HL-60 (cell line): ENCODE results near the gene LRRC4B.

Experiments
- DNase-seq, 2 experiments: peaks; one replicate each; pipeline ENCODE4 v3.0.0-alpha.2; 2010 to 2020; ENCODE audit warnings: low read depth in 1 of 2, low spot score in 1 of 2
- H3K27ac ChIP-seq: fragments of 250-450 bp; sonication (Bioruptor Pico); replicated peaks from 2 replicates; pipeline ENCODE4 v1.5.1; 2020; ENCODE audit warnings: mild to moderate bottlenecking, moderate library complexity
- H3K27me3 ChIP-seq: fragments of 250-450 bp; sonication (Bioruptor Pico); 2 replicates; pipeline ENCODE4 v1.5.1; 2021; ENCODE audit warnings: mild to moderate bottlenecking, moderate library complexity; ENCODE audit not compliant: insufficient read depth, poor library complexity, severe bottlenecking
- H3K4me3 ChIP-seq: replicated peaks from 2 replicates; pipeline ENCODE4 v1.5.1; 2011; ENCODE audit warnings: mild to moderate bottlenecking, control low read depth, low read length; ENCODE audit not compliant: insufficient read depth
- CTCF ChIP-seq: IDR thresholded peaks from one replicate; pipeline ENCODE4 v1.5.1; 2011; ENCODE audit warnings: low read length, control low read depth, inconsistent platforms; ENCODE audit not compliant: insufficient read depth
- GABPA ChIP-seq: IDR thresholded peaks from 2 replicates; pipeline ENCODE4 v1.6.1; 2012; ENCODE audit warnings: low read depth
- POLR2AphosphoS5 ChIP-seq: IDR thresholded peaks from 2 replicates; pipeline ENCODE4 v1.6.1; 2012; ENCODE audit warnings: low read depth
- REST ChIP-seq: IDR thresholded peaks from 2 replicates; pipeline ENCODE4 v1.6.1; 2012; ENCODE audit warnings: low read depth; ENCODE audit not compliant: insufficient replicate concordance
- SPI1 ChIP-seq: IDR thresholded peaks from 2 replicates; pipeline ENCODE4 v1.6.1; 2012; ENCODE audit warnings: low read depth, mild to moderate bottlenecking, borderline replicate concordance

The LRRC4B gene

GRCh38 chr19:50564229-50565105 lies 3.8 kb downstream of the LRRC4B start:
- H3K4me3 ChIP-seq = no peak overlapping the region
- TF ChIP-seq GABPA (no peak), REST (no peak), CTCF (no peak), POLR2AphosphoS5 (no peak), SPI1 (no peak)
- DNase-seq = no peak
- H3K27ac ChIP-seq = no peak overlapping the region
- H3K27me3 ChIP-seq = peaks cover 25% of the 10 kb centered on the region

- TF ChIP-seq REST = no peak
- no peak for TF ChIP-seq CTCF
- TF ChIP-seq POLR2AphosphoS5 = no peak
- no peak for TF ChIP-seq SPI1
- no peak for TF ChIP-seq GABPA
These were observed 4.6 kb downstream of the LRRC4B start for GRCh38 chr19:50563597-50563996.

GRCh38 chr19:50562996-50563395 lies 5.2 kb downstream of the LRRC4B start:
- no peak overlapping the region for H3K27ac ChIP-seq
- no peak for DNase-seq
- TF ChIP-seq GABPA = no peak
- TF ChIP-seq SPI1 = no peak
- no peak for TF ChIP-seq REST
- TF ChIP-seq POLR2AphosphoS5 = no peak
- no peak for TF ChIP-seq CTCF
- no peak overlapping the region for H3K4me3 ChIP-seq
- H3K27me3 ChIP-seq = peaks cover 19% of the 10 kb centered on the region

More at GRCh38 chr19:50563597-50563996, 4.6 kb downstream of the LRRC4B start:
- Histone ChIP-seq H3K27ac (no peak overlapping the region), H3K4me3 (no peak overlapping the region), H3K27me3 (peaks cover 19% of the 10 kb centered on the region)
- DNase-seq = no peak
